GM19463 (cell line): ENCODE results near the gene DGKG.
A peak's percentile ranks its signal among the peaks of the same experiment; 100 is the strongest.

Source experiments
- ATAC-seq: cut with Tn5 transposase; IDR thresholded peaks from one replicate; pipeline ENCODE4 v1.9.1; 2021; ENCODE audit warnings: mild to moderate bottlenecking, moderate library complexity; ENCODE audit not compliant: unreplicated experiment

Gene DGKG

GRCh38 chr3:186213946-186214345 lies 148.1 kb downstream of the DGKG start:
- ATAC-seq, result no peak

GRCh38 chr3:186212611-186213010 lies 149.4 kb downstream of the DGKG start:
- ATAC-seq, result no peak

GRCh38 chr3:186210852-186211500 lies 151.1 kb downstream of the DGKG start:
- ATAC-seq, result no peak

GRCh38 chr3:186209810-186210752 lies 152.0 kb downstream of the DGKG start:
- peak; percentile 67 for ATAC-seq

GRCh38 chr3:186208296-186208989 lies 153.6 kb downstream of the DGKG start:
- no peak for ATAC-seq

GRCh38 chr3:186207515-186207914 lies 154.5 kb downstream of the DGKG start:
- ATAC-seq, result no peak

- ATAC-seq, result no peak
These were observed 161.3 kb downstream of the DGKG start for GRCh38 chr3:186200726-186201125.

GRCh38 chr3:186198442-186198841 lies 163.6 kb downstream of the DGKG start:
- ATAC-seq, result no peak

GRCh38 chr3:186194451-186194811 lies 167.6 kb downstream of the DGKG start:
- no peak for ATAC-seq

- no peak for ATAC-seq
These were observed 168.2 kb downstream of the DGKG start for GRCh38 chr3:186193534-186194450.

- ATAC-seq, result no peak
These were observed 169.2 kb downstream of the DGKG start for GRCh38 chr3:186192823-186193222.

- ATAC-seq, result no peak
These were observed 172.5 kb downstream of the DGKG start for GRCh38 chr3:186189492-186189891.

- ATAC-seq, result no peak
These were observed 174.4 kb downstream of the DGKG start for GRCh38 chr3:186187401-186188275.

GRCh38 chr3:186185194-186185787 lies 176.7 kb downstream of the DGKG start:
- ATAC-seq, result peak; percentile 71

- ATAC-seq, result no peak
These were observed 178.0 kb downstream of the DGKG start for GRCh38 chr3:186184021-186184420.

GRCh38 chr3:186182850-186183249 lies 179.2 kb downstream of the DGKG start:
- ATAC-seq, result no peak

- no peak for ATAC-seq
These were observed 180.1 kb downstream of the DGKG start for GRCh38 chr3:186181901-186182300.

GRCh38 chr3:186180891-186181481 lies 181.0 kb downstream of the DGKG start:
- ATAC-seq, result no peak

GRCh38 chr3:186180151-186180550 lies 181.9 kb downstream of the DGKG start:
- ATAC-seq, result no peak
